HG03025 (cell line): ENCODE data around the gene RAPGEF6.
"Not testable (repeated sequence)": the region's sequence is repeated elsewhere in the genome, so short reads cannot be mapped to it uniquely, and the experiment has no call there.

Experiments used
- ATAC-seq: cut with Tn5 transposase; IDR thresholded peaks from one replicate; pipeline ENCODE4 v1.9.1; 2021; ENCODE audit warnings: mild to moderate bottlenecking, moderate library complexity; ENCODE audit not compliant: unreplicated experiment, low FRiP score

The RAPGEF6 gene

DNA sequence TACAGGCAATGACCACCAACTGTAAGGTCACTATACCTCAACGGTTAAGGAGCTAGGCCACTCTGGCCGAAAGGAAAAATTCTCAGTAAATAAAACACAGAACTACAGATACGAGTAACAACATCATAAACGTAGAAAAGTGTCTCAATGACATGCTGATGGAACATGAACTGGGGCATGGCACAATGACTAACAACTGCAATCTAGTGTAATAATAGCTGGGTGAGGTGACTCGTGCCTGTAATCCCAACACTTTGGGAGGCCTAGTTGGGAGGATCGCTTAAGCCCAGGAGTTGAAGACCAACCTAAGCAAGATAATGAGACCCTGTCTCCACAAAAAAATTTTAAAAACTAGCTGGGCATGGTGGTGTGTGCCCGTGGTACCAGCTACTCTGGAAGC is 9.8 kb upstream of the RAPGEF6 start:
- ATAC-seq = no peak

DNA sequence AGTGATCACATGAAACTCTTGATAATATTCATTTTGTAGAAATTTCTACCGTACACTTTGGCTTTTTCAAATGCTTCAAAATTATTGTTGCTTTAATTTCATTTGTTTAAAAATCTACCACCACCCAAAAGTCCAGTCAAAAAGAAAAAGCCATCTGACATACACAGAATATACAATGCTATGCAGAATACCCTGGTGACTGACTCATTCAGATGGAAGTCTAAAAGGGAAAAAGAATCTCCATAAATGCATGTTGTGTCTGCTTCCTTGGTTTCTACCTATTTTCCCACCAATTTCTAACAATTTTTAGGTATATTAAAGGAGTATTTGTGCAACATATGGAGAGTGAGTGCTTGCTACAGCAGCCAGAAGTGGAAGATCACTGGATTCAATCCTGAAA is 9.3 kb upstream of the RAPGEF6 start:
- no peak for ATAC-seq

DNA sequence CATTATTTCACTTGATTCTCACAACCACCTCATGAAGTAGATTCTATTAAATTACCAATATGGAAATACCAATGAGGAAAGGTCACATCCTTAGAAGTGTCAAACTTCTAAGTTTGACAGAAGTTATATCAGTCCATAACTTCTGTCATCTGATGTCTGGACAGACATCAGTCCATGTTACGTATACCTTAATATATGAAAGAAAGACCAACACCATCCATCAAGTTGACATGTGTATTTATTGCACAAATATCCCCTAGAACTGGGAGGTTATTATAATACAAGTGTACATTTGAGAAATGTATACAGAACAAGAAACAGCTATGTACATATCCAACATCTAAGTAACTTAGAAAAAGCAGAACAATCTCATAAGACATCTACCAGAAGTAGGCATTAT is 6.5 kb upstream of the RAPGEF6 start:
- no peak for ATAC-seq

DNA sequence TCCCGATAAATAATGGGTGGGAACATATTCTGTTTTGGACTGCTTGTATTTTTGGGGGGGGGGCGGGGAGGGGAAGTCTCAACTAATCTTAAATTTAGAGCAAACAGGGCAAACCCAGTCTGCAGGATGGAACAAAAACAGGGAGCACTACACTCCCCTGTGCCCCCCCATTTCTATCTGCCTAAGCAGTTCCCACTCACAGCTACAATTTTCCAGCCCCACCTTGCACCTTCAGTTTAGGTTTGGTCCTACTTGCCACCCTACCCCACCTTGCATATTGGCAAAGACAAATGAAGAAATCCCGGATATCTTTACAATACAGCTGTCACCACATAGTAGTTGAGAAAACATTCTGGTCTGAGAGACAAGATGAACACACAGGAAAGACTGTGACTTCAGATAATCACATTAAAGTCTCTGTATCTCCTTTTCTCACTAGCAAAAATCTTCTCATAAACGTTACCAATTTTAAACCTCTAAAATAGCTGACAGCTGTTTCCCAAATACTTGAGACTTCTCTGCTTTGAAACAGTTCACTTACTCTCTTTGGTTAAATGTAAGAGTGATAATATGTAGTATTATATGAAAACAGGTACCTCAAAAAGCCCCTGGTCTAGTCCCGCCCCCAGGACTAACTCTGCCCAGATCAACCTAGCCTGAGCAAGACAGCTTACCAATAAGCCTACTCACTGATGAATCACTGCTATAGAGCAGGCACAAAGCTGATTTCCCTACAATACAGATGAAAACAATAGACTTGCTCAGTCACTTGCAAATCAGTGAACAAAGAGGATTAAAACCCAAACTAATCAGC is 5.2 kb upstream of the RAPGEF6 start:
- no peak for ATAC-seq

DNA sequence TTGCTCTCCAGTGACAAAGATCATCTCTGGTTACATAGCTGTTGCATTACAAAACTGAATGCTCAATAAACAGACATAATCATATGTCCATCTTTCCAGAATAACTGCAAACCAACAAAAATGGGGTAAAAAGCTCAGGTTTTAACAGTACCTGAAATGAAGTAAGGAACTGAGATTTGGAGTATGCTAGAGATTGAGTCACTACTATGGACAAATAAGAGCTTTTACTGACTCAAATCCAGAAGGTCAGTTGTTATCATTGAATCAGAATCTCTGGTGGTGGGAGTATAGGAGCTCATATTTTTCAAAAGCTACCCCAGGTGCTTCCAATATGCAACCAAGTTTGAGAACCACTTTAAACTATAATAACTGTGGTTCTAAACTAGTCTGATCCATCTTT is 4.1 kb upstream of the RAPGEF6 start:
- ATAC-seq = no peak

DNA sequence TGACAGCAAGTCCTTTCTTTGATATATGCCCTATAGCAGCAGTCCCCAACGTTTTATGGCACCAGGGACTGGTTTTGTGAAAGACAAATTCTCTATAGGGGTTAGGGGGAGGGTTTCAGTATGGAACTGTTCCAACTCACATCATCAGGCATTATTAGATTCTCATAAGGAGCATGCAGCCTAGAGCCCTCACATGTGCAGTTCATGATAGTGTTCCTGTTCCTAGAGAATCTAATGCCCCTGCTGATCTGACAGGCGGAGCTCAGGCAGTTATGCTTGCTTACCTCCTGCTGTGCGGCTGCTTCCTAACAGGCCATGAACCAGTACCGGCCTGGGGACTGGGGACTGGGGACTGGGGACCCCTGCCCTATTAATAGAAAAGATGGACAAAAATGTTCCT is 2.7 kb upstream of the RAPGEF6 start:
- no peak for ATAC-seq

DNA sequence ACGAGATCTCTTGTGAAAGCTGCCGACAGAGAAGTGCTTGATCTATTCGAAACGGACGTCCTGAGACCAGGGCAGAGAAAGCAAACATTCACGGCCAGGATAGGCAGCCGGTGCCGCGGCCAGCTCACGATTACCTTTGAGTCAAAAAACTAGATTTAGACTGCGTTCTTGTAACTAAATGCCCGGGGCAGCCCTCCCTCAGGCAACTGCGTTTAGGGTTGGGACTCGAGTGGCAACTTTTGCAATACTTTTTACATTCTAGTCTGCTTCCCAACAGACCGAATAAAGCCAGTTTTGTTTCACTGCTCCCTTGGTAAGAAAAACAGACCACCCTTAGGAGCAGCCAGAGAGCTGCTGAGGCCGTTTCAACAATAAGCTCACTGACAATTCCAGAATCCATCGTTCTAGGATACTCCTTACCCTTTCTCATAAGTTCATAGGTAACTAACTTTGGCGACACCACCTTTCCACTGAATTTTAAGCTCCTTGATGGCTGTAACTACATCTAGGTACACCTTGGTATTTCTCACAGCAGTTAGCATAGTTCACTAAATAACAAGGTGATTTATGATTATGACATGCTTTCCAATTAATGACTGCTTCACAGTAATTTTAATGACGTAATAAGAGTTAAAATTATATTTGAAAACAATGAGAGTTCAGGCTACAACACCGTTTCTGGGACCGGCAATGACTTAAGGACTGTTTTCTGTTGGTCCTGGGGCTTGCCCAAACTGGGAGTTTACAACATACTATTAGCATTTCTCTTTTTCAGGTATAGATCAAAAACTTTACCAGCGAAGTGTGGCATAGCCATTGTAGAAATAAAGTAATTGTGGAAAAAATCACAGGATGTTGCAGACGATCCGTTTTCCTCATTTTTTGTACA is 899 bp upstream of the RAPGEF6 start:
- no peak for ATAC-seq

DNA sequence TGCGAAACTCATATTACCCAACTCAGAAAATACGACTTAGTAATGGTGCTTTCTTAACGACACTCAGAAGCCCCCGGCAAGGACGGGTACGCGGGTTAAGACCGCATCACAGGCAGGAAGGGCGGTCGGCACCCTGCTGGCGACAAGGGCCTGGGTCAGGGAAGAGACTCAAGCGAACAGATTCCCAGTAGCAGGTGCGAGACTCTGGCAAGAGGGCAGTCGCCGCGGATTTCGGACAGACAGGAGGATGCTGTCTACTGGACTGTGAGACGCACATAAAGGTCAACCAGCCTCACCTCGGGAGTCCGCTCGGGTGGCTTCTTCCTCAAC is 398 bp downstream of the RAPGEF6 start:
- ATAC-seq = peak; percentile 17

DNA sequence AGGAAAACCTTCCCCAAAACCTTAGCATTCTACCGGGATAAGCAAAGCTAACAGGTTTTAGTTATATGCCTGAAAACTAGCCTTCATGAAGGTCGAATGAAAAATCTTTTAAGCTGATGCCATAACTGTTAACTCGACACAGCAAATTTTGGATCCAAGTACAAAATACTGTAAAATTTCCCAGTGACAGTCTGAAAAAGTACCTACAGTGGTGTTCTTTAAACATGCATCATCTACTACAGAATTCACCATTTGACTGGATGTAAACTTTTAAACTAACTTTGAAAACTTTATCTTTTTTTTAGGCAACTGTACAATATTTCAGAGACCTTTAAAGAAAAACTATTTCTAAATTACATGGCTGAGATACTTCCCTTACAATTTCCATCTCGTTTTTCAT is 791 bp downstream of the RAPGEF6 start:
- ATAC-seq = no peak

DNA sequence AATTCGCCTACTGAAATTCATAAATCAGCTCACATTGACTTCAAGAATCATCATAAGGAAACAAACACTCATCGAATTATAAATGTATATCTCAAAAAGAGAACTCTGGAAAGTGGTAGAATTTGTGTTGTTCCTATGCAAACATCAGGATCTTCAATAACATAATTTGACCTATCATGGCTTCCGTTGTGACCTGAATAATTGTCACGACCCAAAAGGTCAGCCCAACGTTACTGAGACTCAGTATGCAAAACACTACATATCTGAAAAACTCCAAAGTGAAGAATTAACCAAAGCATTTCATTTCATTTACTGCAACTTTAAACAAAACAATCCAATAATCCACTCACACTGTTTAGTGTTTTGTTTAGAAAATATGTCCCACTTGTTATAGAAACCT is 1.2 kb downstream of the RAPGEF6 start:
- no peak for ATAC-seq

DNA sequence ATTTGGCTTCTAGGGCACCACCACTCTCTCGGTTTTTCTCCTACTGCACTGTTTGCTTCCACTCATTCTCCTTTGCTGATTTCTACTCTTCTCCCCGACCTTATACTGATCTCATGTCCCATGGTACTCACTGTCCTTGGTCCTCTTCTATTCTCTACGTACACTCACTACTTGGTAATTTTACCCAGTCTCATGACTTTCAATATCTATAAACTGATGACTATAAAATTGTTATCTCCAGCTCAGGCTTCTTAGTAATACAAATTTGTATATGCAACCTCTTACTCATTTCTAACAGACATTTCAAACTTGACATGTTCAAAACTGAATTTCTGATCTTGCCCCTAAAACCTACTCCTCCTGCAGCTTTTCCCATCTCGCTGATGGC is 4.1 kb downstream of the RAPGEF6 start:
- ATAC-seq = no peak

DNA sequence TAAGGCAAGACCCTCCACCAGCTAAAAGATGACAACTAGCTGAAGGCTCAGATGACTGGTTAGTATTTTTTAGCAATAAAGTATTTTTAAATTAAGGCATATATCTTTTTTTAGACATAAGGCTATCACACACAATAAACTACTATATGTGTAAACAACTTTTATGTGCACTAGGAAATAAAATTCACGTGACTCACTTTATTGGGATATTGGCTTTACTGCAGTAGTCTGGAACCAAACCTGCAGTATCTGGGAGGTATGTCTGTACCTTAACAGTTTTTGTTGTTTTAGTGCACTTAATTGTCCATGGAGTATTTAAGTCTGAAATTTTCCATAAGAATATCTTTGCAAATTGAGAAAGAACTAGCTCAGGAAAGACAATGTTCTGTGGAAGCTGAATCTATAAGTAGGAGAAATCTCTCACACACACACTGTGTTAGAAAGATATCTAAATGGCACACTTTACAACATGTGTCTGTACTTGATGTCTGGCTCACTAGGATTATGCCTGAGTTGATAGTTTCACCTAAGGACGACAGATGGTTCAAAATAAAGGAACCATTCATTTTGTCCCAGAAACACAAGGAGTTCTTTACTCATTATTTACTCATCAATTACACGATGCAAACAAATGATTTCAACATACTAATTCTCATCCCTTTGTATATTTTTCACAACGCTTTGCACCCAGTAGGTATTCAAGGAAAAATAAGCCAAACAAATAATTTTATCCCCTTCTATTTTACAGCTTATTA is 4.6 kb downstream of the RAPGEF6 start:
- no peak for ATAC-seq

DNA sequence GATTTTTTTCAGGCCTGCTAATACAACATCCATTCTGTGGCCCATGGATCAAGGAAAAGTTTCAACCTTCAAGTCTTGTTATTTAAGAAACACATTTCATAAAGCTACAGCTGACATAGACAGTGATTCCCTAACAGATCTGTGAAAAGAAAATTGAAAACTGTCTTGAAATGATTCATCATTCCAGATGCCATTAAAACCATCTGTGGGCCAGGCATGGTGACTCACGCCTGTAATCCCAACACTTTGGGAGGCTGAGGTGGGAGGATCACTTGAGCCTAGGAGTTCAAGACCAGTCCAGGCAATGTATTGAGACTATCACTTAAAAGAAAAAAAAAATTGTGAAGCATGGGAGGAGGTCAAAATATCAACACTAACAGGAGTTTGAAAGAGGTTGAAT is 6.0 kb downstream of the RAPGEF6 start:
- ATAC-seq = no peak

DNA sequence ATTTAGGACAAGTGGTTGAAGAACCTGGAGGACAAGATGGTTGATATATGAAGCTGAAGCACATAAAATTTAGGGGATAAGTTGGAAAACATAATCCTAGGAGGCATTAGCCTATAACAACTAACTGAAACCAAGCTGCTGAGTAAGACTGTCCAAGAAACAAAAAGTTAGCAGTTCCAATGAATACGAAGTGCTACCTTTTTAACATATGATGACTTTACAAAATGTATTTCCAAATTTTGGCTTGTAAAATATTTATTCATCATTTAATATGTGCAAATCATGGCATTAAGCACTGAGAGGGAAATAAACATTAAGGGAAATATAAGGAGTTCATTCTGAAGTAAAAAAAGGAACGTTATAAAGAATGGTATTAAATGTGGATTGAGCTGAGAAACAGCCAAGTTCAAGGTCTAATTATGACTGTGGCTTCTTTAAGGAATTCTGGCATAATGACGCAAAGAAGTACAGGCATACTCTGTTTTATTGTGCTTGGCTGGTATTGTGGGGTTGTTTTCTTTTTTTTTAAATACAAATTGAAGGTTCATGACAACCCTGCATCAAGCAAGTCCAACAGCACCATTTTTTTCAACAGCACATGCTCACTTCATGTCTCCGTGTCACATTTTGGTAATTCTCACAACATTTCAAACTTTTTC is 7.7 kb downstream of the RAPGEF6 start:
- ATAC-seq = no peak

DNA sequence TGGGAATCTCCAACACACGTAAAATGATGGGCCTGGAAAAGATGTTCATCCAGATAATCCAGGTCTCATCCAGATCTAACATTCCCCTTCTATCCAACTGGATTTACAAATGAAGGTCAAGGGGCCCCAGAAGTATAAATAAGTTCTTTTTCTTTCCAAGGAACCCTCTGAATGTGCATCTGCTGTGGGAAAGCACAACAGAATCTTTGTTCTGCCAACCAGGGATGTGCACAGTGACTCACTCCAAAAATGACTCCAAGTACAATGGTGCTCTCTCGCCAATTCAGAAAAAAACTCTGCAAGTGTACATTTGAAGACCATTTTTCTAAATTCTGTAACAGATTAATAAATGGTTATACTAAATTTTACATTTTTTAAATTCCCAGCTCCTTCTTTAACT is 12.4 kb downstream of the RAPGEF6 start:
- ATAC-seq = no peak

DNA sequence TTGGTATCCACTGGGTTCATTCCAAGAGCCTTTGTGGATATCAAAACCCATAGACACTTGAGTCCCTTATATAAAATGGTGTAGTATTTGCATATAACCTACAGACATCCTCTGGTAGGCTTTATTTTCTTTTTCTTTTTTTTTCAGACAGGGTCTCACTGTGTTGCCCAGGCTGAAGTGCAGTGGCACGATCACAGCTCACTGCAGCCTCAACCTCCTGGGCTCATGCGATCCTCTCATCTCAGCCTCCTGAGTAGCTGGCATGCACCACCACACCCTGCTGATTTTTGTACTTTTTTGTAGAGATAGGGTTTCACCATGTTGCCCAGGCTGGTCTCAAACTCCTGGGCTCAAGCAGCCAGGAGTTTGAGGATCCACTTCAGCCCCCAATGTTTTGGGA is 13.9 kb downstream of the RAPGEF6 start:
- not testable (repeated sequence) for ATAC-seq

DNA sequence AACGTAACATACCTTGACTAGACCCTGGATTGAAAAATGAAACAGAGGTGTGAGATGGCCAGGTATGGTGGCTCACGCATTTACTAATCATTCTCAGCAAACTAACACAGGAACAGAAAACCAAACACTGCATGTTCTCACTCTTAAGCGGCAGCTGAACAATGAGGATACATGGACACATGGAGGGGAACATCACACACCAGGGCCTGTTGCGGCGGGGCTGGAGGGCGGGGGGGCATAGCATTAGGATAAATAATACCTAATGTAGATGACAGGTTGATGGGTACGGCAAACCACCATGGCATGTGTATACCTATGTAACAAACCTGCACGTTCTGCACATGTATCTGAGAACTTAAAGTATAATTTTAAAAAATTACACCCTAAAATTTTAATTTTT is 15.9 kb downstream of the RAPGEF6 start:
- ATAC-seq = no peak

DNA sequence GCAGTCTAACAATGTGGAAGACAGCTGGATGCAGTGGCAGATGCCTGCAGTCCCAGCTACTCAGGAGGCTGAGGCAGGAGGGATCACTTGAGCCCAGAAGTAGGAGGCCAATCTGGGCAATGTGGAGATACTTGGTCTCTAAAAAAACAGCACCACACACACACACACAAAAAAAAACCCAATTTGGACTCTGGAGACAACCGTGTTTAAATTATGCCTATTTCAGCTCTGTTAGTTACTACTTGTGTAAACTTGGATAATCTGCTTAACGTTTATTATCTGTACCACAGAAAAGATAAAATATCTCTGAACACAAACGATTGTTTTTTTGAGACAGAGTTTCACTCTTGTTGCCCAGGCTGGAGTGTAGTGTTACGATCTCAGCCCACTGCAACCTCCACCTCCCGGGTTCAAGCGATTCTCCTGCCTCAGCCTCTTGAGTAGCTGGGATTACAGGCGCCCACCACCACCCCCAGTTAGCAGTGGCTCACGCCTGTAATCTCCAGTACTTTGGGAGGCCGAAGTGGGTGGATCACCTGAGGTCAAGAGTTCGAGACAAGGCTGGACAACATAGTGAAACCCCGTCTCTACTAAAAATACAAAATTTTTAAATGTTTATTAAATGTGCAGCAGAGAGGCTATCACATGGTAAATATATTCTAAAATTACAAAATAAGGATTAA is 17.7 kb downstream of the RAPGEF6 start:
- ATAC-seq = no peak

DNA sequence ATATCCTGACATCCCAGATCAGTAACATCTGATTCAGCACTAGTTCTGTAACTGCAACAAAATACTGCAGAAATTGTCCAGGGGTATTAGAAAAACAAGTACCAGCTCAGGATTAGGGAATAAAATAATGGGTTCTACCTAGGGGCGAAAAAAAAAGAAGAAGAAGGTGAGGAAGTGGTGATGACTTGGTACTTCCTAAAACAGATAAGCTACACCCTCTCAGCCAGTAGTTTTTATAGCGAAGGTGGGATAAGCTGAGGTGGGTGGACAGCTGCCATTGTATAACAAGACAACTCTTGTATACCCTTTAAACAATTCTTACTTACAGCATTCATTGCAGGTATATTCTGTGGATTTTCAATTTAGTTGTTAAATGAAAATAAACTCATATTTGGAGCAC is 19.1 kb downstream of the RAPGEF6 start:
- no peak for ATAC-seq

DNA sequence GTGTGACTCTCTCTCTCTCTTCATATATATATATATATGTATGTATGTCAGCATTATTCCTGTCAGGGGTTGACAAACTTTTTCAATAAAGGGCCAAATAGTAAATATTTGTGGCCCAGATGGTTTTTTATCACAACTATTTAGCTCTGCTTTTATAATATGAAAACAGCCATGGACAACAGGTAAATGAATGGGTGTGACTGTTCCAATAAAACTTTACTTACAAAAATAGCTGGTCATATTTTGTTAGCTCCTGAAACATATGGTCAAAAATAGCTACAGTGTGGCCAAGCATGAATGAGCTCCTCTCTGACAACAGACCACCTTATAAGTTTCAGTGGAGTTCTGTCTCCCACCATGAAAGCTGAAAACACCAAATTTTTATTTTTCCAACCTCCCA is 21.6 kb downstream of the RAPGEF6 start:
- no peak for ATAC-seq
